C4-2B (cell line): ENCODE measurements around the gene BUD23.

Source experiments
- ZFX ChIP-seq: fragments of 450-650 bp; IDR thresholded peaks from 2 replicates; pipeline ENCODE4 v1.6.1; 2017
- TF ChIP-seq, protein P1 (sequence below): fragments of 450-650 bp; conservative IDR thresholded peaks from 2 replicates; pipeline ENCODE4 v1.5.1; 2017; ENCODE audit warnings: mild to moderate bottlenecking

DNA sequence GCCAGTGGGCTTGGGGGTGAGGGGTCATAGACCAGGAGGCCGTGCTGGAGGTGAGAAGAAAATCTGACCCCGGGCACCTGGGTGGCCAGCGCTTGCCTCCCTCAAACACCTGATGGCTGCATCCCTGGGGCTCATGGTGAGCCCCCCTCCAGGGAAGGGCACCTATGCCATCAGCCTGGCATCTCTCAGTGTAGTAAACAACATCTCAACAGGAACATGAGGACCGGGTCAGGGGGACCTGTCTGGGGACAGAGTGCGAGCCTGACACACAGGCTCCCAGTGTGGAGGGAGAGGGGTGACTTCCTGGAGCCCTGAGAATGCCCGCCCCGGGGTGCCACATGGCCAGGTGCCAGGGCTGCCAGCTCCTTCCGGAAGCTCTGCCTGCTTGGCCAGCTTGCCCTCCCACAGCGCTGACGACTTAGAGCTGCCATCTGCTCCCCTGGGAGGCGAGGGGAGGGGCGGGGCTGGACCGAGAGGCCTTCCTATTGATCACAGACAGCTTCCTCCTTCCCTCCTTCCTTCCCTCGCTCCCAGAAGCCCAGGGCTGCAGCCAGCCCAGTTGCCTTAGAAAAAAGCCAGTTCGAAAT, 23.7 kb downstream of the BUD23 start:
- TF ChIP-seq, protein P1, sequence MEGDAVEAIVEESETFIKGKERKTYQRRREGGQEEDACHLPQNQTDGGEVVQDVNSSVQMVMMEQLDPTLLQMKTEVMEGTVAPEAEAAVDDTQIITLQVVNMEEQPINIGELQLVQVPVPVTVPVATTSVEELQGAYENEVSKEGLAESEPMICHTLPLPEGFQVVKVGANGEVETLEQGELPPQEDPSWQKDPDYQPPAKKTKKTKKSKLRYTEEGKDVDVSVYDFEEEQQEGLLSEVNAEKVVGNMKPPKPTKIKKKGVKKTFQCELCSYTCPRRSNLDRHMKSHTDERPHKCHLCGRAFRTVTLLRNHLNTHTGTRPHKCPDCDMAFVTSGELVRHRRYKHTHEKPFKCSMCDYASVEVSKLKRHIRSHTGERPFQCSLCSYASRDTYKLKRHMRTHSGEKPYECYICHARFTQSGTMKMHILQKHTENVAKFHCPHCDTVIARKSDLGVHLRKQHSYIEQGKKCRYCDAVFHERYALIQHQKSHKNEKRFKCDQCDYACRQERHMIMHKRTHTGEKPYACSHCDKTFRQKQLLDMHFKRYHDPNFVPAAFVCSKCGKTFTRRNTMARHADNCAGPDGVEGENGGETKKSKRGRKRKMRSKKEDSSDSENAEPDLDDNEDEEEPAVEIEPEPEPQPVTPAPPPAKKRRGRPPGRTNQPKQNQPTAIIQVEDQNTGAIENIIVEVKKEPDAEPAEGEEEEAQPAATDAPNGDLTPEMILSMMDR = no peak
- no peak for TF ChIP-seq ZFX
